22Rv1 (cell line): ENCODE results near the gene JAK3.

Experiments used
- CTCF ChIP-seq: fragments of 450-650 bp; IDR thresholded peaks from 2 replicates; pipeline ENCODE4 v1.5.1; 2017; ENCODE audit warnings: mild to moderate bottlenecking
- ZFX ChIP-seq: fragments of 450-650 bp; IDR thresholded peaks from 2 replicates; pipeline ENCODE4 v1.6.1; 2017; ENCODE audit warnings: antibody characterized with exemption, borderline replicate concordance

- TF ChIP-seq CTCF = no peak
- TF ChIP-seq ZFX = no peak
These were observed 35.7 kb downstream of the JAK3 start for GRCh38 chr19:17812099-17812498.
